ENCODE data around the gene NPIPB4. TPM values are rescaled to one million over a fixed set of nuclear protein-coding genes. Genes with fewer than 3 reads are reported as not detected.
"Not testable (repeated sequence)": the region's sequence is repeated elsewhere in the genome, so short reads cannot be mapped to it uniquely, and the experiment has no call there.

NPIPB4 gene
- 100 to 1,000 TPM in 4 of 6 donors, 10 to 100 TPM in 2; 60.8 to 474 (median 112) TPM for total RNA-seq

GRCh38 chr16:21857656-21858055 lies at the start of gene NPIPB4:
Gene NPIPB4 (minus strand): TSS chr16:21857756. CDS start chr16:21857378, 378 bp downstream.
- not testable (repeated sequence) for H3K27me3 ChIP-seq; H3K4me1 ChIP-seq; H3K27ac ChIP-seq; DNase-seq; H3K36me3 ChIP-seq; H3K4me3 ChIP-seq; H3K9me3 ChIP-seq; ATAC-seq (ENCODE audit: low FRiP score in 2 of 2)
- WGBS, 2 donors: no CpG with 5 or more reads among the region's 5 CpGs

GRCh38 chr16:21898998-21899397 lies 41.4 kb upstream of the NPIPB4 start:
- H3K4me3 ChIP-seq; H3K36me3 ChIP-seq; H3K4me1 ChIP-seq; H3K9me3 ChIP-seq; DNase-seq; ATAC-seq (ENCODE audit: low FRiP score in 2 of 2); H3K27me3 ChIP-seq; H3K27ac ChIP-seq: not testable (repeated sequence)
- WGBS, 2 donors: 76 to 78% methylated on average over 4 to 5 of the region's 5 CpGs

DNA sequence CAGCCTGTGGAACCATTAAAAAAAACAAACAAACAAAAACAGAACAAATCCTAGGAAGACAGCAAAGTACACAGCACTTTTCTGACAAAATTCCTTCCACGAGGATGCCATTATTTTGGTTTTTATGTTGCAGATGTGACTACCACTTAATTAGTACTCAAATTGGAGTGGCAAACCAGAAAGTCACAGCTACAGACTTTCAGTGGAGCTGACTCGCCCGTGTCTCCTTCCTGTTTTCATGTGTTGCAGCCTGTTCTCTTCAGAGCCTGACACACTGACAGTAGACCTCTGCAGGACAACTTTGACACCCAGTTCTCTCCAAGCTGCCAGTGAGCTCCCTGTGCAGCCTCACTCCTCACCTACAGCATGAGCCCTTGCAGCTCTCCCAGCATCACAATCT lies 24.4 kb upstream of the NPIPB4 start:
- not testable (repeated sequence) for H3K27ac ChIP-seq; H3K4me3 ChIP-seq; H3K9me3 ChIP-seq; H3K36me3 ChIP-seq; H3K27me3 ChIP-seq; ATAC-seq (ENCODE audit: low FRiP score in 2 of 2); H3K4me1 ChIP-seq
- DNase-seq: peak in 1 of 2 donors; percentile 19
- 5 to 52% methylated on average over 3 of the region's 3 CpGs for WGBS, 2 donors

DNA sequence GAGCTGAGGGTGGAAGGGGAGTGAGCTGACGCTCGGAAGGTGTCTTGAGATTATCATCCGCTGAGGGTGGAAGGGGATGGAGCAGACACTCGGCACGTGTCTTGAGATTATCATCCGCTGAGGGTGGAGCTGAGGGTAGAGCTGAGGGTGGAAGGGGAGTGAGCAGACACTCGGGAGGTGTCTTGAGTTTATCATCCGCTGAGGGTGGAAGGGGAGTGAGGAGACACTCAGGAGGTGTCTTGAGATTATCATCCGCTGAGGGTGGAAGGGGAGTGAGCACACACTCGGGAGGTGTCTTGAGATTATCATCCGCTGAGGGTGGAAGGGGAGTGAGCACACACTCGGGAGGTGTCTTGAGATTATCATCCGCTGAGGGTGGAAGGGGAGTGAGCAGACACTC lies 20.4 kb downstream of the NPIPB4 start:
- not testable (repeated sequence) for H3K27me3 ChIP-seq; H3K4me3 ChIP-seq; DNase-seq; H3K4me1 ChIP-seq; H3K36me3 ChIP-seq; H3K27ac ChIP-seq; H3K9me3 ChIP-seq; ATAC-seq (ENCODE audit: low FRiP score in 2 of 2)
- 26% methylated on average over 5 of the region's 13 CpGs; no CpG with 5 or more reads in 1 of the 2 donors for WGBS, 2 donors

DNA sequence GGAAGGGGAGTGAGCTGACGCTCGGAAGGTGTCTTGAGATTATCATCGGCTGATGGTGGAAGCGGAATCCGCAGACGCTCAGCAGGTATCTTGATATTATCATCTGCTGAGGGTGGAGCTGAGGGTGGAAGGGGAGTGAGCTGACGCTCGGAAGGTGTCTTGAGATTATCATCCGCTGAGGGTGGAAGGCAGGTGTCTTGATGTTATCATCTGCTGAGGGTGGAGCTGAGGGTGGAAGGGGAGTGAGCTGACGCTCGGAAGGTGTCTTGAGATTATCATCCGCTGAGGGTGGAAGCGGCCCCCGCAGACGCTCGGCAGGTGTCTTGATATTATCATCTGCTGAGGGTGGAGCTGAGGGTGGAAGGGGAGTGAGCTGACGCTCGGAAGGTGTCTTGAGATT lies 21.2 kb downstream of the NPIPB4 start:
- not testable (repeated sequence) for ATAC-seq (ENCODE audit: low FRiP score in 2 of 2); DNase-seq; H3K27me3 ChIP-seq; H3K27ac ChIP-seq; H3K4me3 ChIP-seq; H3K9me3 ChIP-seq; H3K36me3 ChIP-seq; H3K4me1 ChIP-seq
- 0% methylated on average over 1 of the region's 18 CpGs; no CpG with 5 or more reads in 1 of the 2 donors for WGBS, 2 donors

DNA sequence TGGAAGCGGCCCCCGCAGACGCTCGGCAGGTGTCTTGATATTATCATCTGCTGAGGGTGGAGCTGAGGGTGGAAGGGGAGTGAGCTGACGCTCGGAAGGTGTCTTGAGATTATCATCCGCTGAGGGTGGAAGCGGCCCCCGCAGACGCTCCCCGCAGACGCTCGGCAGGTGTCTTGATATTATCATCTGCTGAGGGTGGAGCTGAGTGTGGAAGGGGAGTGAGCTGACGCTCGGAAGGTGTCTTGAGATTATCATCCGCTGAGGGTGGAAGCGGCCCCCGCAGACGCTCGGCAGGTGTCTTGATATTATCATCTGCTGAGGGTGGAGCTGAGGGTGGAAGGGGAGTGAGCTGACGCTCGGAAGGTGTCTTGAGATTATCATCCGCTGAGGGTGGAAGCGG lies 21.8 kb downstream of the NPIPB4 start:
- not testable (repeated sequence) for H3K36me3 ChIP-seq, H3K4me3 ChIP-seq

GRCh38 chr16:21834211-21834610 lies 23.3 kb downstream of the NPIPB4 start:
- H3K27me3 ChIP-seq; H3K27ac ChIP-seq; H3K9me3 ChIP-seq; H3K4me3 ChIP-seq; H3K36me3 ChIP-seq; DNase-seq; ATAC-seq (ENCODE audit: low FRiP score in 2 of 2); H3K4me1 ChIP-seq: not testable (repeated sequence)
- 71 to 81% methylated on average over 2 of the region's 5 CpGs for whole genome bisulfite sequencing, 2 donors

More for the DNA sequence above, 21.8 kb downstream of the NPIPB4 start:
- not testable (repeated sequence) for DNase-seq; H3K27me3 ChIP-seq; H3K9me3 ChIP-seq; H3K27ac ChIP-seq; ATAC-seq (ENCODE audit: low FRiP score in 2 of 2); H3K4me1 ChIP-seq
- WGBS, 2 donors: no CpG with 5 or more reads among the region's 24 CpGs

DNA sequence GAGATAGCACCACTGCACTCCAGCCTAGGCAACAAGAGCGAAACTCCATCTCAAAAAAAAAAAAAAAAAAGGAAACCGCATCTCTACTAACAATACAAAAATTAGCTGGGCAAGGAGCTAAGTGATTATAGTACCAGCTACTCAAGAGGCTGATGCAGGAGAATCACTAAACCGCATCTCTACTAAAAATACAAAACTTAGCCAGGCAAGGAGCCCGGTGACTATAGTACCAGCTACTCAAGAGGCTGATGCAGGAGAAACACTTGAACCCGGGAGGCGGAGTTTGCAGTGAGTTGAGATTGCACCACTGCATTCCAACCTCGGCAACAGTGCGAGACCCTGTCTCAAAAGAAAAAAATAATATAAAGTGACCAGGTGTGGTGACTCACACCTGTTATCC lies 27.6 kb downstream of the NPIPB4 start:
- H3K4me3 ChIP-seq; H3K36me3 ChIP-seq; H3K27me3 ChIP-seq; ATAC-seq (ENCODE audit: low FRiP score in 2 of 2); H3K27ac ChIP-seq; H3K4me1 ChIP-seq; H3K9me3 ChIP-seq; DNase-seq: not testable (repeated sequence)
- WGBS, 2 donors: 66 to 70% methylated on average over 8 of the region's 8 CpGs

GRCh38 chr16:21826067-21826706 lies 31.4 kb downstream of the NPIPB4 start:
- not testable (repeated sequence) for DNase-seq, H3K27me3 ChIP-seq, H3K27ac ChIP-seq, H3K4me1 ChIP-seq, H3K9me3 ChIP-seq, H3K36me3 ChIP-seq, H3K4me3 ChIP-seq
- peak in 1 of 2 donors; percentile 51 for ATAC-seq (ENCODE audit: low FRiP score in 2 of 2)
- WGBS, 2 donors: 60 to 63% methylated on average over 5 of the region's 5 CpGs

GRCh38 chr16:21825526-21825925 lies 32.0 kb downstream of the NPIPB4 start:
- H3K36me3 ChIP-seq; H3K9me3 ChIP-seq; DNase-seq; ATAC-seq (ENCODE audit: low FRiP score in 2 of 2); H3K4me3 ChIP-seq; H3K4me1 ChIP-seq; H3K27ac ChIP-seq; H3K27me3 ChIP-seq: not testable (repeated sequence)
- WGBS, 2 donors: 72 to 73% methylated on average over 4 of the region's 4 CpGs

DNA sequence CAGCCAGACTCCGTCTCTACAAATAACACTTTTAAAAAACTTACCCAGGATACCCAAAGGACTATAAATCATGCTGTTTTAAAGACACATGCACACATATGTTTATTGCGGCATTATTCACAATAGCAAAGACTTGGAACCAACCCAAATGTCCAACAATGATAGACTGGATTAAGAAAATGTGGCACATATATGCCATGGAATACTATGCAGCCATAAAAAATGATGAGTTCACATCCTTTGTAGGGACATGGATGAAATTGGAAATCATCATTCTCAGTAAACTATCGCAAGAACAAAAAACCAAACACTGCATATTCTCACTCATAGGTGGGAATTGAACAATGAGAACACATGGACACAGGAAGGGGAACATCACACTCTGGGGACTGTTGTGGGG lies 34.3 kb downstream of the NPIPB4 start:
- not testable (repeated sequence) for H3K9me3 ChIP-seq; H3K27me3 ChIP-seq; H3K36me3 ChIP-seq; ATAC-seq (ENCODE audit: low FRiP score in 2 of 2); DNase-seq; H3K27ac ChIP-seq; H3K4me3 ChIP-seq
- 83 to 93% methylated on average over 2 of the region's 3 CpGs for WGBS, 2 donors
- H3K4me1 ChIP-seq: peaks cover 0 to 13% (median 4%) of the 10 kb centered on the region in 4 donors

DNA sequence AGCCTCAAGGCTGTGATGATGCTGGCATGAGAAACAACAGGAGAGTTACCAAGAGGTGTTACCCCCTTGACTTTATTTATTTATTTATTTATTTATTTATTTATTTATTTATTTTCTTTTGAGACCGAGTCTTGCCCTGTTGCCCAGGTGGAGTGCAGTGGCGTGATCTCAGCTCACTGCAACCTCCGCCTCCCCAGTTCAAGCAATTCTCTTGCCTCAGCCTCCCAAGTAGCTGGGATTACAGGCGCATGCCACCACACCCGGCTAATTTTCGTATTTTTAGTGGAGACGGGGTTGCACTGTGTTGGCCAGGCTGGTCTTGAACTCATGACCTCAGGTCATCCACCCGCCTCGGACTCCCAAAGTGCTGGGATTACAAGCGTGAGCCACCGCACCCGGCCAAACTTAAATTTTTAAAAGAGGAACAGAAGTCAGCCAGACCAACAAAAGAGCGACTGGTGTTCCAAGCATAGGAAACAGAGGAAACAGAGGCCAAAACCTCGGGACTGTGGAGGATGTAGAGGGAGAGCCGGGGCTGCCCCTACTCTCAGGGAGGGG lies 36.6 kb downstream of the NPIPB4 start:
- Histone ChIP-seq H3K27ac (peak overlapping the region; percentile 74 to 84 (median 80)), H3K4me3 (peak overlapping the region in 3 of 4 donors; percentile 48 to 65 (median 59)), H3K4me1 (peaks cover 0 to 13% (median 4%) of the 10 kb centered on the region in 4 donors)
- not testable (repeated sequence) for DNase-seq; H3K36me3 ChIP-seq; H3K9me3 ChIP-seq; ATAC-seq (ENCODE audit: low FRiP score in 2 of 2); H3K27me3 ChIP-seq
- 81 to 83% methylated on average over 15 of the region's 15 CpGs for WGBS, 2 donors
